Panc1 (cell line): ENCODE data around the gene ZNF648. TPM values are rescaled to one million over a fixed set of nuclear protein-coding genes. Genes with fewer than 3 reads are reported as not detected.
A peak's percentile ranks its signal among the peaks of the same experiment; 100 is the strongest.

ENCODE experiments used
- ATAC-seq: fragments of 200-7000 bp; cut with Tn5 transposase; 2 replicates; pipeline ENCODE4 v1.9.1; 2020; ENCODE audit warnings: mild to moderate bottlenecking, moderate library complexity
- BruUV-seq: library from RNA; stranded (reverse); fragments of 400-500 nt; replicated peaks from 2 replicates; lab custom pipeline; 2021; lab: Mats Ljungman, UMichigan
- CTCF ChIA-PET: fragments of 300-600 bp; sonication (Branson Sonifier 250); formaldehyde crosslinking; loops from one replicate; lab custom pipeline; 2022; ENCODE audit warnings: antibody characterized with exemption; lab: Charles Lee
- POLR2A ChIA-PET: fragments of 300-600 bp; sonication (Branson Sonifier 250); formaldehyde crosslinking; loops from one replicate; lab custom pipeline; 2022; ENCODE audit warnings: antibody characterized with exemption; lab: Charles Lee
- DNase-seq: peaks from one replicate; pipeline ENCODE4 v3.0.0-alpha.2; 2010; ENCODE audit warnings: low read depth, low spot score
- H3K27ac ChIP-seq: 2 replicates; pipeline ENCODE4 v1.5.1; 2011; ENCODE audit warnings: mild to moderate bottlenecking, low read length, inconsistent platforms
- H3K27me3 ChIP-seq: fragments of 200-500 bp; sonication (Bioruptor generic); 2 replicates; pipeline ENCODE4 v1.6.0; 2014; ENCODE audit warnings: low read length, inconsistent platforms; ENCODE audit not compliant: control insufficient read depth, insufficient read depth
- H3K36me3 ChIP-seq: fragments of 200-500 bp; sonication (Bioruptor generic); 2 replicates; pipeline ENCODE4 v1.5.1; 2014; ENCODE audit warnings: inconsistent platforms, mild to moderate bottlenecking, low read length, moderate library complexity; ENCODE audit not compliant: control insufficient read depth, insufficient read depth
- H3K4me1 ChIP-seq: 2 replicates; pipeline ENCODE4 v1.5.1; 2011; ENCODE audit warnings: inconsistent platforms, mild to moderate bottlenecking, low read length, moderate library complexity; ENCODE audit not compliant: control insufficient read depth, insufficient read depth
- H3K4me3 ChIP-seq, 2 experiments: 2 replicates each; pipeline ENCODE4 v1.5.1; 2011 to 2012; ENCODE audit warnings: low read depth in 2 of 2, low read length in 2 of 2, mild to moderate bottlenecking in 2 of 2, inconsistent platforms in 1 of 2, moderate library complexity in 1 of 2
- H3K9me3 ChIP-seq: fragments of 200-500 bp; sonication (Bioruptor generic); 2 replicates; pipeline ENCODE4 v1.5.1; 2014; ENCODE audit warnings: low read depth, mild to moderate bottlenecking, inconsistent platforms, low read length, moderate library complexity; ENCODE audit not compliant: control insufficient read depth, insufficient read depth
- CTCF ChIP-seq: fragments of 450-650 bp; IDR thresholded peaks from 2 replicates; pipeline ENCODE4 v1.5.1; 2017; ENCODE audit warnings: mild to moderate bottlenecking
- POLR2AphosphoS5 ChIP-seq: IDR thresholded peaks from 2 replicates; pipeline ENCODE4 v1.6.1; 2012; ENCODE audit warnings: mild to moderate bottlenecking, low read depth, low read length, moderate library complexity
- REST ChIP-seq, 2 experiments: IDR thresholded peaks; 2 replicates each; pipeline ENCODE4 v1.6.1; 2011 to 2012; ENCODE audit warnings: low read depth in 2 of 2, control low read depth in 1 of 2, low read length in 1 of 2, mild to moderate bottlenecking in 1 of 2, moderate library complexity in 1 of 2; ENCODE audit not compliant: insufficient read depth in 1 of 2
- SIN3A ChIP-seq: IDR thresholded peaks from 2 replicates; pipeline ENCODE4 v1.6.1; 2012; ENCODE audit warnings: low read depth, mild to moderate bottlenecking, low read length, moderate library complexity, borderline replicate concordance; ENCODE audit not compliant: insufficient read depth
- TCF7L2 ChIP-seq: IDR thresholded peaks from 2 replicates; pipeline ENCODE4 v1.6.1; 2011; ENCODE audit warnings: mild to moderate bottlenecking, low read depth, low read length, inconsistent platforms
- in situ Hi-C: cut with HindIII; loops from 2 replicates; pipeline ENCODE4 v1.10.0; 2016; ENCODE audit warnings: low sequenced_read_pairs, low pct_unique_long_range_greater_than_20kb
- intact Hi-C: fragments of 100-400 bp; cut with micrococcal nuclease; formaldehyde crosslinking; loops from one replicate; pipeline ENCODE4 v1.10.0; 2022; ENCODE audit not compliant: unreplicated experiment
- total RNA-seq: library from RNA; stranded (reverse); gene quantifications from one replicate; pipeline ENCODE4 v1.2.1, GENCODE V29; 2021; ENCODE audit not compliant: unreplicated experiment

Gene ZNF648
- total RNA-seq, 1 experiment from 2014 or later = not detected

- no peak for DNase-seq
- in situ Hi-C loops (no loop called here), intact Hi-C loops (loop anchor here (1.0 to 10.0 kb wide), 3 partner anchors 310 to 702 kb away; partner anchors contain the start of gene NPL)
- no peaks in the 10 kb centered on the region for H3K36me3 ChIP-seq
- H3K4me3 ChIP-seq = no peak overlapping the region
- H3K27me3 ChIP-seq = no peaks in the 10 kb centered on the region
- no peak overlapping the region for H3K27ac ChIP-seq
- H3K4me1 ChIP-seq = no peaks in the 10 kb centered on the region
- no peak for ATAC-seq
- POLR2A ChIA-PET = no interaction called here
- CTCF ChIA-PET = interaction anchor here (0.8 kb wide), 1 partner anchor 312 kb away, joined by 6 read pairs; no protein-coding TSS in a partner anchor
- H3K9me3 ChIP-seq = no peaks in the 10 kb centered on the region
- BruUV-seq = no TSS peak
- TF ChIP-seq REST (IDR thresholded peaks at IDR 0.05; ENCODE audit: insufficient read depth in 1 of 2, low read depth in 2 of 2, low read length in 1 of 2) (no peak), POLR2AphosphoS5 (no peak), SIN3A (no peak), TCF7L2 (no peak), CTCF (no peak)
These were observed 24.2 kb upstream of the ZNF648 start for GRCh38 chr1:182085726-182086125.

- no TSS peak for BruUV-seq
- ChIA-PET POLR2A (no interaction called here), CTCF (interaction anchor here (0.8 to 1.3 kb wide), 3 partner anchors 312 to 332 kb away, joined by 3 to 6 read pairs (median 4); no protein-coding TSS in a partner anchor)
- Histone ChIP-seq H3K4me3 (no peak overlapping the region), H3K4me1 (no peaks in the 10 kb centered on the region), H3K27ac (no peak overlapping the region), H3K27me3 (no peaks in the 10 kb centered on the region), H3K36me3 (no peaks in the 10 kb centered on the region), H3K9me3 (no peaks in the 10 kb centered on the region)
- no peak for DNase-seq
- TF ChIP-seq CTCF (peak; percentile 84), TCF7L2 (no peak), SIN3A (no peak), REST (IDR thresholded peaks at IDR 0.05; ENCODE audit: insufficient read depth in 1 of 2, low read depth in 2 of 2, low read length in 1 of 2) (no peak), POLR2AphosphoS5 (no peak)
- intact Hi-C loops = loop anchor here (1.0 to 10.0 kb wide), 3 partner anchors 311 to 703 kb away; partner anchors contain the start of gene NPL
- peak; percentile 93 for ATAC-seq
- in situ Hi-C loops = no loop called here
These were observed 23.2 kb upstream of the ZNF648 start for GRCh38 chr1:182084487-182085316.
